MM.1S (cell line): ENCODE data around the gene LRFN2.

Experiments
- CTCF ChIP-seq: fragments of 300-600 bp; sonication (generic); IDR thresholded peaks from 2 replicates; pipeline ENCODE4 v1.5.1; 2016; ENCODE audit warnings: antibody characterized with exemption, low read length, mixed read lengths
- EZH2 ChIP-seq: fragments of 300-600 bp; sonication (generic); optimal IDR thresholded peaks from 2 replicates; pipeline ENCODE3; 2017; ENCODE audit warnings: low read depth, mild to moderate bottlenecking, antibody characterized with exemption, low read length, mixed read lengths
- EZH2phosphoT487 ChIP-seq: fragments of 300-600 bp; sonication (generic); IDR thresholded peaks from 2 replicates; pipeline ENCODE4 v1.6.1; 2018; ENCODE audit warnings: antibody characterized with exemption, low read length

- TF ChIP-seq CTCF (no peak), EZH2phosphoT487 (no peak), EZH2 (no peak)
Measured at GRCh38 chr6:40440053-40440452, 147.1 kb downstream of the LRFN2 start.
